ENCODE data around the gene NSD2. TPM values are rescaled to one million over a fixed set of nuclear protein-coding genes. Genes with fewer than 3 reads are reported as not detected.

The NSD2 gene
- total RNA-seq, 4 donors from 2014 or later = 25.3 to 46.7 (median 27.4) TPM

- Histone ChIP-seq H3K9me3 (no peaks in the 10 kb centered on the region), H3K4me3 (no peak overlapping the region), H3K4me1 (no peaks in the 10 kb centered on the region), H3K27me3 (no peaks in the 10 kb centered on the region), H3K27ac (no peak overlapping the region), H3K36me3 (peaks cover 37% of the 10 kb centered on the region)
- 95% methylated on average over 8 of the region's 8 CpGs for WGBS
- no peak for DNase-seq (ENCODE audit: low spot score in 2 of 2)
- TF ChIP-seq CTCF (IDR thresholded peaks at IDR 0.05) = no peak
Measured at GRCh38 chr4:1938027-1938426, 66.8 kb downstream of the NSD2 start.

- Histone ChIP-seq H3K4me1 (no peaks in the 10 kb centered on the region), H3K27ac (no peak overlapping the region), H3K27me3 (no peaks in the 10 kb centered on the region), H3K36me3 (peaks cover 36% of the 10 kb centered on the region), H3K4me3 (no peak overlapping the region), H3K9me3 (no peaks in the 10 kb centered on the region)
- WGBS = 82% methylated on average over 11 of the region's 11 CpGs
- TF ChIP-seq POLR2AphosphoS5 (IDR thresholded peaks at IDR 0.05) = no peak
- no peak for DNase-seq (ENCODE audit: low spot score in 2 of 2)
Measured at GRCh38 chr4:1939664-1940509, 68.7 kb downstream of the NSD2 start.

- WGBS = 83% methylated on average over 7 of the region's 7 CpGs
- TF ChIP-seq CTCF (IDR thresholded peaks at IDR 0.05) (no peak), POLR2A (IDR thresholded peaks at IDR 0.05) (no peak), POLR2AphosphoS5 (IDR thresholded peaks at IDR 0.05) (no peak), EP300 (IDR thresholded peaks at IDR 0.05) (no peak)
- Histone ChIP-seq H3K4me3 (no peak overlapping the region), H3K36me3 (peaks cover 36% of the 10 kb centered on the region), H3K4me1 (no peaks in the 10 kb centered on the region), H3K27me3 (no peaks in the 10 kb centered on the region), H3K27ac (no peak overlapping the region), H3K9me3 (no peaks in the 10 kb centered on the region)
- no peak for DNase-seq (ENCODE audit: low spot score in 2 of 2)
Measured at GRCh38 chr4:1940566-1940965, 69.4 kb downstream of the NSD2 start.

- Histone ChIP-seq H3K4me3 (no peak overlapping the region), H3K27me3 (no peaks in the 10 kb centered on the region), H3K36me3 (peaks cover 27% of the 10 kb centered on the region), H3K27ac (no peak overlapping the region), H3K4me1 (no peaks in the 10 kb centered on the region), H3K9me3 (no peaks in the 10 kb centered on the region)
- TF ChIP-seq POLR2AphosphoS5 (IDR thresholded peaks at IDR 0.05) (no peak), POLR2A (IDR thresholded peaks at IDR 0.05) (no peak), EP300 (IDR thresholded peaks at IDR 0.05) (no peak), CTCF (IDR thresholded peaks at IDR 0.05) (no peak)
- no peak for DNase-seq (ENCODE audit: low spot score in 2 of 2)
- 92% methylated on average over 7 of the region's 7 CpGs for WGBS
Measured at GRCh38 chr4:1943928-1944327, 72.7 kb downstream of the NSD2 start.

GRCh38 chr4:1945124-1945895, 74.1 kb downstream of the NSD2 start:
- Histone ChIP-seq H3K4me3 (no peak overlapping the region), H3K9me3 (no peaks in the 10 kb centered on the region), H3K4me1 (no peaks in the 10 kb centered on the region), H3K36me3 (peaks cover 20% of the 10 kb centered on the region), H3K27me3 (no peaks in the 10 kb centered on the region), H3K27ac (no peak overlapping the region)
- 73% methylated on average over 11 of the region's 11 CpGs for WGBS
- DNase-seq (ENCODE audit: low spot score in 2 of 2) = no peak
- TF ChIP-seq POLR2A (IDR thresholded peaks at IDR 0.05) = no peak
- no peak for TF ChIP-seq POLR2AphosphoS5 (IDR thresholded peaks at IDR 0.05)
- no peak for TF ChIP-seq EP300 (IDR thresholded peaks at IDR 0.05)
- no peak for TF ChIP-seq CTCF (IDR thresholded peaks at IDR 0.05)

Measured in suprapubic skin (tissue), 4 donors.